ENCODE data around the gene SFTA2. TPM values are rescaled to one million over a fixed set of nuclear protein-coding genes. Genes with fewer than 3 reads are reported as not detected.

Gene SFTA2
- polyA plus RNA-seq, 1 donor from 2014 or later = not detected

DNA sequence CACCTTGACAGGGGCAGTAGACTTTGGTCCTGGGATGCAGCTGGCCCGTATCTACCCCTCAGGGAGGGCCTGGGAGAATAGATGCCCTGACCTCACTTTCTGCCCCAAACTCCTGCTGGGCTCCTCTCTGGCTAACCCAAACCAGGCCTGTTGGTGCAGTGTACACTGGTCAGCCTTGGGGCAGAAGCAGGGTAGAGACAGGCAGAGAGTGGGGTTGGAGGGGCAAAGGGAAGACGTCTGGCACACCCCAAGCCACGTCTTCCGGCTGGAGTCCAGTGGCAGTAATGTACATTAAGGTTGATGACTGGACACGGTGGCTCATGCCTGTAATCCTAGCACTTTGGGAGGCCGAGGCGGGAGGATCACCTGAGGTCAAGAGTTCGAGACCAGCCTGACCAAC is 38.3 kb downstream of the SFTA2 start:
- H2AFZ ChIP-seq (ENCODE audit: low read depth, low read length) = no peak overlapping the region
- no peak overlapping the region for H3K4me3 ChIP-seq (ENCODE audit: low read length)
- H3K9me3 ChIP-seq (ENCODE audit: low read length) = no peaks in the 10 kb centered on the region
- no peak overlapping the region for H3K9ac ChIP-seq (ENCODE audit: low read length)
- no peaks in the 10 kb centered on the region for H3F3A ChIP-seq (ENCODE audit: insufficient read depth, low read length, poor library complexity, severe bottlenecking)
- peaks cover 5% of the 10 kb centered on the region for H4K20me1 ChIP-seq (ENCODE audit: insufficient read depth)
- H3K4me2 ChIP-seq (ENCODE audit: low read length) = no peak overlapping the region
- H3K27me3 ChIP-seq (ENCODE audit: insufficient read depth, low read depth, low read length) = no peaks in the 10 kb centered on the region
- peaks cover 10% of the 10 kb centered on the region for H3K36me3 ChIP-seq (ENCODE audit: insufficient read depth, low read length)
- H3K27ac ChIP-seq (ENCODE audit: low read length) = no peak overlapping the region
- H3K79me2 ChIP-seq (replicated peaks; ENCODE audit: insufficient read depth, low read length) = peaks cover 28% of the 10 kb centered on the region
- no peak for TF ChIP-seq MXI1 (conservative IDR thresholded peaks at IDR 0.05; ENCODE audit: poor library complexity, severe bottlenecking)
- H3K9me2 ChIP-seq (ENCODE audit: insufficient read depth, low read length) = no peaks in the 10 kb centered on the region

DNA sequence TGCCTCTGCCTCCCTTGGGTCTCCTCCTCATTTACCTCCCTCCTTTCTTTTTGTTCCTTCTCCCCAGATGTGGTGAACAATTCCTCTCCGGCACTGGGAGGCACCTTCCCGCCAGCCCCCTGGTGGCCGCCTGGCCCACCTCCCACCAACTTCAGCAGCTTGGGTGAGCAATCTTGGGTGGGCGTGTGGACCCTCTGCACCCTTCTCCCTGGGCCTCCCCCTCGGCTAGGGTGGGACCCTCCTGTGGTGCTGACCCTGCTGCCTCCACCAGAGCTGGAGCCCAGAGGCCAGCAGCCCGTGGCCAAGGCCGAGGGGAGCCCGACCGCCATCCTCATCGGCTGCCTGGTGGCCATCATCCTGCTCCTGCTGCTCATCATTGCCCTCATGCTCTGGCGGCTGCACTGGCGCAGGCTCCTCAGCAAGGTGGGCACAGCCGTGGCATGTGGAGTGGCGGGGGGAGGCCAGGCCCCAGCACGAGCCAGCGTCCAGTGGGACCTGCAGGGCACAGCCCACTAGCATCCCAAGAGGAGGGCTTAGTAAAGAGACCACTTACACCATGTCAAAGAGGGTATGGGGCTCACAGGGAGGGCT is 38.9 kb downstream of the SFTA2 start:
- Histone ChIP-seq H3K4me3 (ENCODE audit: low read length) (no peak overlapping the region), H2AFZ (ENCODE audit: low read depth, low read length) (no peak overlapping the region), H3K9me2 (ENCODE audit: insufficient read depth, low read length) (no peaks in the 10 kb centered on the region), H3K4me2 (ENCODE audit: low read length) (no peak overlapping the region), H3K79me2 (replicated peaks; ENCODE audit: insufficient read depth, low read length) (peaks cover 34% of the 10 kb centered on the region), H3K27ac (ENCODE audit: low read length) (no peak overlapping the region), H3K9me3 (ENCODE audit: low read length) (no peaks in the 10 kb centered on the region), H3K9ac (ENCODE audit: low read length) (no peak overlapping the region), H3F3A (ENCODE audit: insufficient read depth, low read length, poor library complexity, severe bottlenecking) (no peaks in the 10 kb centered on the region), H4K20me1 (ENCODE audit: insufficient read depth) (peaks cover 5% of the 10 kb centered on the region), H3K36me3 (ENCODE audit: insufficient read depth, low read length) (peaks cover 10% of the 10 kb centered on the region), H3K27me3 (ENCODE audit: insufficient read depth, low read depth, low read length) (no peaks in the 10 kb centered on the region)
- TF ChIP-seq EP300 (conservative IDR thresholded peaks at IDR 0.05; ENCODE audit: poor library complexity, severe bottlenecking) = no peak
- no peak for TF ChIP-seq SMC3 (conservative IDR thresholded peaks at IDR 0.05; ENCODE audit: poor library complexity)
- no peak for TF ChIP-seq TAF1 (IDR thresholded peaks at IDR 0.05; ENCODE audit: low read depth)
- no peak for TF ChIP-seq POLR2AphosphoS5 (IDR thresholded peaks at IDR 0.05)
- TF ChIP-seq, protein P1, sequence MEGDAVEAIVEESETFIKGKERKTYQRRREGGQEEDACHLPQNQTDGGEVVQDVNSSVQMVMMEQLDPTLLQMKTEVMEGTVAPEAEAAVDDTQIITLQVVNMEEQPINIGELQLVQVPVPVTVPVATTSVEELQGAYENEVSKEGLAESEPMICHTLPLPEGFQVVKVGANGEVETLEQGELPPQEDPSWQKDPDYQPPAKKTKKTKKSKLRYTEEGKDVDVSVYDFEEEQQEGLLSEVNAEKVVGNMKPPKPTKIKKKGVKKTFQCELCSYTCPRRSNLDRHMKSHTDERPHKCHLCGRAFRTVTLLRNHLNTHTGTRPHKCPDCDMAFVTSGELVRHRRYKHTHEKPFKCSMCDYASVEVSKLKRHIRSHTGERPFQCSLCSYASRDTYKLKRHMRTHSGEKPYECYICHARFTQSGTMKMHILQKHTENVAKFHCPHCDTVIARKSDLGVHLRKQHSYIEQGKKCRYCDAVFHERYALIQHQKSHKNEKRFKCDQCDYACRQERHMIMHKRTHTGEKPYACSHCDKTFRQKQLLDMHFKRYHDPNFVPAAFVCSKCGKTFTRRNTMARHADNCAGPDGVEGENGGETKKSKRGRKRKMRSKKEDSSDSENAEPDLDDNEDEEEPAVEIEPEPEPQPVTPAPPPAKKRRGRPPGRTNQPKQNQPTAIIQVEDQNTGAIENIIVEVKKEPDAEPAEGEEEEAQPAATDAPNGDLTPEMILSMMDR (IDR thresholded peaks at IDR 0.05; ENCODE audit: poor library complexity, severe bottlenecking) = no peak
- TF ChIP-seq, protein P2, sequence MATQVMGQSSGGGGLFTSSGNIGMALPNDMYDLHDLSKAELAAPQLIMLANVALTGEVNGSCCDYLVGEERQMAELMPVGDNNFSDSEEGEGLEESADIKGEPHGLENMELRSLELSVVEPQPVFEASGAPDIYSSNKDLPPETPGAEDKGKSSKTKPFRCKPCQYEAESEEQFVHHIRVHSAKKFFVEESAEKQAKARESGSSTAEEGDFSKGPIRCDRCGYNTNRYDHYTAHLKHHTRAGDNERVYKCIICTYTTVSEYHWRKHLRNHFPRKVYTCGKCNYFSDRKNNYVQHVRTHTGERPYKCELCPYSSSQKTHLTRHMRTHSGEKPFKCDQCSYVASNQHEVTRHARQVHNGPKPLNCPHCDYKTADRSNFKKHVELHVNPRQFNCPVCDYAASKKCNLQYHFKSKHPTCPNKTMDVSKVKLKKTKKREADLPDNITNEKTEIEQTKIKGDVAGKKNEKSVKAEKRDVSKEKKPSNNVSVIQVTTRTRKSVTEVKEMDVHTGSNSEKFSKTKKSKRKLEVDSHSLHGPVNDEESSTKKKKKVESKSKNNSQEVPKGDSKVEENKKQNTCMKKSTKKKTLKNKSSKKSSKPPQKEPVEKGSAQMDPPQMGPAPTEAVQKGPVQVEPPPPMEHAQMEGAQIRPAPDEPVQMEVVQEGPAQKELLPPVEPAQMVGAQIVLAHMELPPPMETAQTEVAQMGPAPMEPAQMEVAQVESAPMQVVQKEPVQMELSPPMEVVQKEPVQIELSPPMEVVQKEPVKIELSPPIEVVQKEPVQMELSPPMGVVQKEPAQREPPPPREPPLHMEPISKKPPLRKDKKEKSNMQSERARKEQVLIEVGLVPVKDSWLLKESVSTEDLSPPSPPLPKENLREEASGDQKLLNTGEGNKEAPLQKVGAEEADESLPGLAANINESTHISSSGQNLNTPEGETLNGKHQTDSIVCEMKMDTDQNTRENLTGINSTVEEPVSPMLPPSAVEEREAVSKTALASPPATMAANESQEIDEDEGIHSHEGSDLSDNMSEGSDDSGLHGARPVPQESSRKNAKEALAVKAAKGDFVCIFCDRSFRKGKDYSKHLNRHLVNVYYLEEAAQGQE (IDR thresholded peaks at IDR 0.05; ENCODE audit: borderline replicate concordance) = no peak
- no peak for TF ChIP-seq EZH2 (IDR thresholded peaks at IDR 0.05; ENCODE audit: borderline replicate concordance, insufficient read depth, low read length, poor library complexity, severe bottlenecking)
- TF ChIP-seq RAD21 (conservative IDR thresholded peaks at IDR 0.05) = no peak
- no peak for TF ChIP-seq MXI1 (conservative IDR thresholded peaks at IDR 0.05; ENCODE audit: poor library complexity, severe bottlenecking)
